HEK293T (cell line): ENCODE results near the gene TMC5.

Experiments used
- FOXK2 ChIP-seq: fragments of 450-650 bp; IDR thresholded peaks from 2 replicates; pipeline ENCODE4 v1.6.1; 2016; ENCODE audit warnings: mild to moderate bottlenecking
- FOXM1 ChIP-seq: fragments of 450-650 bp; IDR thresholded peaks from 2 replicates; pipeline ENCODE4 v1.6.1; 2017; ENCODE audit warnings: mild to moderate bottlenecking, borderline replicate concordance
- HDGF ChIP-seq: fragments of 450-650 bp; IDR thresholded peaks from 2 replicates; pipeline ENCODE4 v1.6.1; 2017; ENCODE audit warnings: antibody characterized with exemption, borderline replicate concordance
- LEF1 ChIP-seq: fragments of 450-650 bp; IDR thresholded peaks from 2 replicates; pipeline ENCODE4 v1.6.1; 2017; ENCODE audit warnings: mild to moderate bottlenecking, borderline replicate concordance
- SP1 ChIP-seq: fragments of 450-650 bp; IDR thresholded peaks from 2 replicates; pipeline ENCODE4 v1.6.1; 2017
- SUZ12 ChIP-seq: fragments of 450-650 bp; IDR thresholded peaks from 2 replicates; pipeline ENCODE4 v1.6.1; 2016; ENCODE audit warnings: mild to moderate bottlenecking

DNA sequence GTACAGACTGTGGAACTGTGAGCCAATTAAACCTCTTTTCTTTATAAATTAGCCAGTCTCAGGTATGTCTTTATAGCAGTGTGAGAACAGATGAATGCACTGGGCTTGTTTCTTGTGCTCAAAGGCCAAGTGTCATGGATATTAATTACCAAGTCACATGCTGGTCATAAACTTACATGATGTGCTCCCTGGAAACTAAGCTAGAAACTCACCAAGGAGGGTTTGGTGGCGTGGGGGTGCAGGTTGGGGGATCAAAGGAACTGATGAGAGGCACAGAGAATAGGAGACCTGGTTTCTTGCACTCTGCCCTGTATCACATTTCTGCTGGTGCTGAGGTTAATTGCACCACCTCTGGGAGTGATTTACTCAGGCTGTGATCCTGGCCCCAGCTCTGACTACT lies 31.2 kb upstream of the TMC5 start:
- TF ChIP-seq HDGF (no peak), SUZ12 (no peak), FOXM1 (no peak), LEF1 (no peak), FOXK2 (no peak), SP1 (no peak)
